HG02885 (cell line): Measurements from ENCODE around the gene NFU1.

Source experiments
- ATAC-seq: cut with Tn5 transposase; IDR thresholded peaks from one replicate; pipeline ENCODE4 v1.9.1; 2021; ENCODE audit warnings: mild to moderate bottlenecking; ENCODE audit not compliant: unreplicated experiment, poor library complexity

NFU1 gene

GRCh38 chr2:69390001-69390400, 47.2 kb downstream of the NFU1 start:
- no peak for ATAC-seq

- no peak for ATAC-seq
Observed at GRCh38 chr2:69389271-69389670, 48.0 kb downstream of the NFU1 start.

- no peak for ATAC-seq
Observed at GRCh38 chr2:69387770-69388481, 49.3 kb downstream of the NFU1 start.

GRCh38 chr2:69386789-69387734, 50.2 kb downstream of the NFU1 start, which contains the start of gene GFPT1:
Gene GFPT1 (minus strand): TSS chr2:69387227. CDS start chr2:69387071, 156 bp downstream.
- peak; percentile 93 for ATAC-seq

GRCh38 chr2:69386360-69386759, 50.9 kb downstream of the NFU1 start:
- ATAC-seq = no peak

GRCh38 chr2:69385443-69386151, 51.6 kb downstream of the NFU1 start:
- no peak for ATAC-seq

DNA sequence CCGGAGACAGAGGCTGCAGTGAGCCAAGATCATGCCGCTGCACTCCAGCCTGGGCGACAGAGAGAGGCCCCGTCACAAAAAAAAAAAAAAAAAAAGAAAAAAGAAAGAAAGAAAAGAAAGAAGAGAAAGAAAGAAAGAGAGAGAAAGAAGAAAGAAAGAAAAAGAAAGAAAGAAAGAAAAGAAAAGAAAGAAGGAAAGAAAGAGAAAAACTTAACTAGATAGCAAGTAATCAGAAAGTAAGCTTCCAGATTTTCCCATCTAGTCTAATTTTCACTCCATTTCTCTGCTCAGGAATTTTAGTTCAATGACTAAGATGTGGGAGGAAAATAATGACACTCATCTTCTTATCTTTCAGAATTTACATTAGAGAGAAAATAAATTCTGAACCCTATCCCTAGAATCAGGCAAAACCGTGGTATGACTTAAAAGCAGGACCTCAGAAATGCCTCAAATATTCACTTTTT, 52.6 kb downstream of the NFU1 start:
- ATAC-seq = no peak

DNA sequence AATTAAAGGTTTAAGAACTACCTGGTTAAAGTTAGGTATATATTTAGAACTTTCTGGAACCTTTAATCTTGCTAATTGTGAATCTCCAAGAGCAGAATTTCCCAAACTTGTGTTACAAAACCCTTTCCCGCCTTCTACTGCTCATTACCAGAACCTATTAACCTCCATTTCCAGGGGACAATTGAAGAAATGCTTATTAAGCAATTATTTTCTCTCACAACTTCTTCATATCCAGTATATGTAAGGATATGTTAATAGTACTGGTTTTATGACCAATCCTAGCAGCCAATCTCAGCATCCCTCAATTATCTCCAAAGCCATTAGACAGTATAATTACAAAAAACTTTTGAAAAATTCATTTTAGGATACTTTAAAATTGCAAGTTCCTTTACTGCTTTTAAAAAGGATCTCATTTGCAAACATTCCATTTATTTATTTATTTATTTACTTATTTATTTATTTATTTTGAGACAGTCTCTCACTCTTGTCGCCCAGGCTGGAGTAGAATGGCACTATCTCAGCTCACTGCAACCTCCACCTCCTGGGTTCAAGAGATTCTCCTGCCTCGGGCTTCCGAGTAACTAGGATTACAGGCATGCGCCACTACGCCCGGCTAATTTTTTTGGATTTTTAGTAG, 53.9 kb downstream of the NFU1 start:
- ATAC-seq = no peak

DNA sequence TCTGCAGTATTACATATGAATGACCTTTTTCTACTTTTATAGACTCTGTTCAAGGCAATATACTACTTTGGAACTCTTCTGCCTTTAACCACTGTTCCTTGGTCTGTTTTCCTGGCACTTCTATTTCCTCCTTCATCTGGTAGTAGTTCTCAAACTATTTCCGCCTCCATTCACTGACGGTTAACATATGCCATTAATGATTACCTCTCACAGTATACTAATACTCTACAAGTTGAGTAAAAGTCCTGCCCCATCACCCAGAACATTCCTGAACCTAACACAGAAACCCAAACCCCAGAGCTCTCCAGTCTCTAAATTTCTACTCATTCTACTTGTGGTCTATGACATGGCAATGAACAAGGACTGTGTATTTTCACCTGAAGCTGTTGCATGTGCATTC, 54.7 kb downstream of the NFU1 start:
- no peak for ATAC-seq

DNA sequence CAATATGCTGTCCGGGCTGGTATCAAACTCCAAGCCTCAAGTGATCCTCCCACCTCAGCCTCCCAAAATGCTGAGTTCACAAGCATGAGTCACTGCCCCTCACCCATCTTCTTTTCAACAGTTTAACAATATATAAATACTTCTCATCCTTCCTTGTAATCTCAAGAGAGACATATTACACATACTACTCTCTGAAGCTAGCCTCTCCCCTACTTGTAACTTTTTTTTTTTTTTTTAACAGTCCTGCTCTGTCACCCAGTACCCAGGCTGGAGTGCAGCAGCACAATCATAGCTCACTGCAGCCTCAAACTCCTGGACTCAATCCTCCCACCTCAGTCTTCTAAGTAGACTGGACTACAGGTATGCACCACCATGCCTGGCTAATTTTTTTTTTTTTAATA, 55.9 kb downstream of the NFU1 start:
- no peak for ATAC-seq

GRCh38 chr2:69380072-69380917, 56.9 kb downstream of the NFU1 start:
- ATAC-seq = no peak

- ATAC-seq = no peak
Observed at GRCh38 chr2:69376403-69376802, 60.8 kb downstream of the NFU1 start.

- no peak for ATAC-seq
Observed at GRCh38 chr2:69375494-69376353, 61.5 kb downstream of the NFU1 start.

GRCh38 chr2:69372767-69373166, 64.5 kb downstream of the NFU1 start:
- ATAC-seq = no peak

- no peak for ATAC-seq
Observed at GRCh38 chr2:69369802-69370201, 67.4 kb downstream of the NFU1 start.

GRCh38 chr2:69368588-69368987, 68.6 kb downstream of the NFU1 start:
- ATAC-seq = no peak

- no peak for ATAC-seq
Observed at GRCh38 chr2:69359371-69359770, 77.9 kb downstream of the NFU1 start.

DNA sequence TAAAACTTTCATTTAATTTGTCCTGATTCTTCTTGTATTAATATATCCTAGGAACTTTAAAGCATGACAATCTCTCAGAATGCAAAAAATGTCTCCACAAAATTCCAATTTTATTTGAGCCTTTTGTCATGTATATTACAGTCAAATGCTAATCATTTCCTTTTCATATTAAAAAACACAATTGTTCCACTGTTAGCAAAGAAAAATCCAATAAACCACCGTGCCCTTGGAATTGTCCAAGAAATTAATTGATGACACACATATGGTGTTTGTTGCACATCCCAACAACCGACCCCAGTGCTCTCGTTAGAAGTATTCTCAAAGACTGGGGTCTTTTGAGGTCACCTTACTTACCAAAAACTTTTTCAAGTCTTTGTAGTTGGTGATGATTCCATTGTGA, 78.3 kb downstream of the NFU1 start:
- no peak for ATAC-seq
